ENCODE results near the gene QRFP.

QRFP gene

DNA sequence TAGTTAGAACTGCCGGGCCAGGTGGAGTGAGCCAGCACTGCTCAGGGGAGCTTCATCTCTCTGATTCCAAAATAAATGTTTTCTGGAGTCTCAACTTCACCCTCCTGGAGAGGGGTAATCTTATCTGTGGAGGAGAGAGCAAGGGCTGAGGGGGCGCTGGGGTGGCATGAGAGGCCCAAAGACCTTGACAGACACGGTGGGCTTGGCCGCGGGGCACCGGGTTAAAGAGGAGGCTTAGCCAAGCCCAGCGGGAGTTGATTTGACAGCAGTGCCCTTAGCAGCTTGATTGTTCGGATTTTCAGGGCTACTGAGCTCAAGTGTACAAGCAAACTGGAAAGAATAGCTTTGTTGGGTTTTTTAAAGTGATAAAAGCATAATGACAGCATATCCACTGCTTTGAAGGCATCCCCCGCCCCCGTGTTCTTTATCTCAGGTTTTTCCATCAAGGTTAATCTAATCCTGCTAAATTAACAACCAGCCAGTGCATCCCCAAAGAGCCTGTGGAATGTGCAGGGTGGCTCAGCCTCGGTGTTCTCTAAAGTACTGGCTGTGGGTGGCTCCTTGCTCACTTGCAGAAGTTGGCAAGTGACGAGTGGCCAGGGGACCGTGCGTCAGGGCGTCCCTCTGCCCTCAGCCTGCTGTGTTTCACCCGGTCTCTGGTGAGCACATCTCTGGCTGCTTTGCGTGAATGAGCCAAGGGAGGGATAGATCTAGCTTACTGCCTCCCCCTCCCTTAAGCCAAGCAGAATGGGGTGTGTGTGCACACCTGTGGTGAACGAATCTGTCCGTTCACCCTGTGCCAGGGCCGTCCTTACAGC is 5.5 kb downstream of the QRFP start:
- DNase-seq: no peak

DNA sequence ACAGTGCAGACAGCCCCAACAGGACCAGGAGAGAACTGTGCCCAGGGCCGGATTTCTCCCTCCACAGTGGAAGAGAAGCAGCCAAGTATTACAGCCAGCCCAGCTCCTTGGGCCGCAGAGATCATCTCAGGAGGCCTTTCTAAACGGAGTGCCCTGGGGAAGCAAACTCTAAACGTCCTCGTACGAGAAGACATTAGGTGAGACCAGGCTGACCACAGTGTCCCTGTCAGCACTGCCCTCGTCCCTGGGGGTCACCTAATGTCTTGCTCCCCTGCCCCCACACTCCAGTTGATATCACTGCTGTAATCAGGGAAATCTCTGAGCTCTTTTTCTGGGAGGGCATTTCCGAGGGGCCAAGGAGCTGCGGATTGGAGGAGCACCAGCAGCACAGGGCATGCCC is 6.5 kb downstream of the QRFP start:
- DNase-seq: no peak

DNA sequence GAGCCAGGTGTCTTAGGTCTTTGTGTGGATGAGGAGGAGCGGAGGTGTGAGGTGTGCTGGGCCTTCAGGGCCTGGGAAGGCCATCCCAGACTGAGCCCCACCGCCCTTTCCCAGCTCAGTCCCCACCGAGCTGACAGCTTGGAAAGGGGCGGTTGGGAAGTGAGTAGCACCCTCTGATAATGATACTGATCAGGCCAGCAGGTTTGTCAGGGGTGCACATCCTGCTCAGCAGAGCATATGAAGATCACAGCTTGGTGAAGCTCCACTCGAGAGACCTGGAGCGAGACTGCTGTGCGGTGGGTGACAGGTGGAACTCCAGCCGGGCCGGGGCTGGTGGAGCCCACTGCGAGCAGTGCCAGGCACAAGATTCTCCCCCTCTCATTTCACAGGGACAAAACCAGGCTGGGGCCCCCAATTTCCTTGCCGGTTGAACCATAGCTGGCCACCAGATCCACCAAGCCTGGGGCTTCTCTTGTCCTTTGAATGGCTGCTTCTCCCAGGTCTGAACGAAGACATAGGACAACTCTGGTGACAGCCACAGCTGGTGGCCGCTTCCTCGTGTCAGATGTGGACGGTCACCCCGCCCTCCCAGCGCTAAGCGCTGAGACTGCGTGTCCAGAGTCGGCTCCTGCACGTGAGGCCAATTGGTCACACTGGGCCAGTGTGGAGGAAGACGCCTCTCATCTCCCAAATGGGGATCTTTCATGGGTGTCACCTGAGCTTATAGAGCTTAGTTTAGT is 8.3 kb downstream of the QRFP start:
- DNase-seq: no peak

DNA sequence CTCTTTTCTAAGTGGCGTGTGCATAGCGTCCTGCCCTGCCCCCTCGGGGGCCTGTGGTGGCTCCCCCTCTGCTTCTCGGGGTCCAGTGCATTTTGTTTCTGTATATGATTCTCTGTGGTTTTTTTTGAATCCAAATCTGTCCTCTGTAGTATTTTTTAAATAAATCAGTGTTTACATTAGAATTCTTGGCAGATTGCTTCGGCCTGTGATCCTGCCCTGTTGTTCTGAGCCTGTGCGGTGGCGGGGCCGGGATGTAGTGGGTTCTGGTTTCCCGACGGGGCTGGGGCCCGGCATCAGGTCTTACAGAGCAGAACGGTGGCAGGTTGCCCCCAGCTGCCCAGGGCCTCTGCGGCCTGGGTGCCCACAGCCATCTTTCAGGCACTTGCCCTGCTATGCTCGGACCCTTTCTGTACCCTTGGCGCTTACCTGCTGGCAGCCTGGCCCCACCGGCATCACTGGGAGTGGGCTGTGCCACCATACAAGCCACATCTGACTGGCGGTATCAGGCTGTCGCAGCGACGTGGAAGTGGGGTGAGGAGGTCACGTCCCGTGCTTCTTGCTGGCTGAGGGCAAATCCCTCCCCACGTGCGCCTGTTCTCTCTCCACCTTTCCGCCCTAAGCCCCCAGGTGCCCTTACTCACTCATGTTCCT is 9.0 kb downstream of the QRFP start:
- DNase-seq: no peak

DNA sequence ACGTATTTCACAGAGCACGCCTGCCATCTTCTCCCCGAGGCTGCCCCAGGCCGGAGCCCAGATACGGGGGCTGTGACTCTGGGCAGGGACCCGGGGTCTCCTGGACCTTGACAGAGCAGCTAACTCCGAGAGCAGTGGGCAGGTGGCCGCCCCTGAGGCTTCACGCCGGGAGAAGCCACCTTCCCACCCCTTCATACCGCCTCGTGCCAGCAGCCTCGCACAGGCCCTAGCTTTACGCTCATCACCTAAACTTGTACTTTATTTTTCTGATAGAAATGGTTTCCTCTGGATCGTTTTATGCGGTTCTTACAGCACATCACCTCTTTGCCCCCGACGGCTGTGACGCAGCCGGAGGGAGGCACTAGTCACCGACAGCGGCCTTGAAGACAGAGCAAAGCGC is 9.6 kb downstream of the QRFP start:
- DNase-seq: no peak

DNA sequence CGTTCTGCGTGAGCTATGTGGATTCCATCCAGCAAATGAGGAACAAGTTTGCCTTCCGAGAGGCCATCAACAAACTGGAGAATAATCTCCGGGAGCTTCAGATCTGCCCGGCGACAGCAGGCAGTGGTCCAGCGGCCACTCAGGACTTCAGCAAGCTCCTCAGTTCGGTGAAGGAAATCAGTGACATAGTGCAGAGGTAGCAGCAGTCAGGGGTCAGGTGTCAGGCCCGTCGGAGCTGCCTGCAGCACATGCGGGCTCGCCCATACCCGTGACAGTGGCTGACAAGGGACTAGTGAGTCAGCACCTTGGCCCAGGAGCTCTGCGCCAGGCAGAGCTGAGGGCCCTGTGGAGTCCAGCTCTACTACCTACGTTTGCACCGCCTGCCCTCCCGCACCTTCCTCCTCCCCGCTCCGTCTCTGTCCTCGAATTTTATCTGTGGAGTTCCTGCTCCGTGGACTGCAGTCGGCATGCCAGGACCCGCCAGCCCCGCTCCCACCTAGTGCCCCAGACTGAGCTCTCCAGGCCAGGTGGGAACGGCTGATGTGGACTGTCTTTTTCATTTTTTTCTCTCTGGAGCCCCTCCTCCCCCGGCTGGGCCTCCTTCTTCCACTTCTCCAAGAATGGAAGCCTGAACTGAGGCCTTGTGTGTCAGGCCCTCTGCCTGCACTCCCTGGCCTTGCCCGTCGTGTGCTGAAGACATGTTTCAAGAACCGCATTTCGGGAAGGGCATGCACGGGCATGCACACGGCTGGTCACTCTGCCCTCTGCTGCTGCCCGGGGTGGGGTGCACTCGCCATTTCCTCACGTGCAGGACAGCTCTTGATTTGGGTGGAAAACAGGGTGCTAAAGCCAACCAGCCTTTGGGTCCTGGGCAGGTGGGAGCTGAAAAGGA is 10.9 kb downstream of the QRFP start:
- no peak for DNase-seq

DNA sequence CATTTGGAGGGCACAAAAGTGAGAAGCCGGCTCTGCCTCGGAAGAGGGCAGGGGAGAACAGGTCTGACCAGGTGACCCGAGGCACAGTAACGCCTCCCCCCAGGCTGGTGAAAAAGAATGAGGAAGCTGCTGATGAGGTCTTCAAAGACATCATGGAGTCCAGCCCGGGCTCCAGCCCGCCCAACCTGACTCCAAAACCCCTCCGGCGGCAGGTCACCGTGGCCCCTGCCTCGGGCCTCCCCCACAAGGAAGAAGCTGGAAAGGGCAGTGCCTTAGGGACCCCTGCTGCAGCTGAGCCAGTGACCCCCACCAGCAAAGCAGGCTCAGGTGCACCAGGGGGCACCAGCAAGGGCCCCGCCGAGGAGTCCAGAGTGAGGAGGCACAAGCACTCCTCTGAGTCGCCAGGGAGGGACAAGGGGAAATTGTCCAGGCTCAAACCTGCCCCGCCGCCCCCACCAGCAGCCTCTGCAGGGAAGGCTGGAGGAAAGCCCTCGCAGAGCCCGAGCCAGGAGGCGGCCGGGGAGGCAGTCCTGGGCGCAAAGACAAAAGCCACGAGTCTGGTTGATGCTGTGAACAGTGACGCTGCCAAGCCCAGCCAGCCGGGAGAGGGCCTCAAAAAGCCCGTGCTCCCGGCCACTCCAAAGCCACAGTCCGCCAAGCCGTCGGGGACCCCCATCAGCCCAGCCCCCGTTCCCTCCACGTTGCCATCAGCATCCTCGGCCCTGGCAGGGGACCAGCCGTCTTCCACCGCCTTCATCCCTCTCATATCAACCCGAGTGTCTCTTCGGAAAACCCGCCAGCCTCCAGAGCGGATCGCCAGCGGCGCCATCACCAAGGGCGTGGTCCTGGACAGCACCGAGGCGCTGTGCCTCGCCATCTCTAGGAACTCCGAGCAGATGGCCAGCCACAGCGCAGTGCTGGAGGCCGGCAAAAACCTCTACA is 11.8 kb downstream of the QRFP start:
- no peak for DNase-seq

GRCh38 chr9:130884111-130884531 is 12.5 kb downstream of the QRFP start:
- no peak for DNase-seq

- no peak for DNase-seq
Observed at GRCh38 chr9:130883479-130883878, 13.1 kb downstream of the QRFP start.

- DNase-seq: no peak
Observed at GRCh38 chr9:130882696-130883225, 13.9 kb downstream of the QRFP start.

DNA sequence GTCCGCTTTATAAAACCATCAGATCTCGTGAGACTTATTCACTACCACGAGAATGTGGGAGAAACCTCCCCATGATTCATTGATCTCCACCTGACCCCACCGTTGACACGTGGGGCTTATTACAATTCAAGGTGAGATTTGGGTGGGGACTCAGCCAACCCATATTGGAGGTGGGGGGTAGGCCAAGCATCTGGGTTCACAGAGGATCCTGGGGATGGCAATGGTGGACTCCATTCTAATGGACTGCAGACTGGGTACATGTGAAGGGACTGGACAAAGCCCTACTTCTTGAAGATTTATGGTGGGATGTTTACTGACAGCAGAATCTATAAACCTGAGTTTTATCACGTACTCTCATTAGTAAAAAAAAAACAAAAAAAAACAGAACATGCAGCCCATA is 15.1 kb downstream of the QRFP start:
- DNase-seq: no peak

GRCh38 chr9:130880599-130881220 is 15.9 kb downstream of the QRFP start:
- no peak for DNase-seq

- DNase-seq: no peak
Observed at GRCh38 chr9:130879863-130880411, 16.7 kb downstream of the QRFP start.

DNA sequence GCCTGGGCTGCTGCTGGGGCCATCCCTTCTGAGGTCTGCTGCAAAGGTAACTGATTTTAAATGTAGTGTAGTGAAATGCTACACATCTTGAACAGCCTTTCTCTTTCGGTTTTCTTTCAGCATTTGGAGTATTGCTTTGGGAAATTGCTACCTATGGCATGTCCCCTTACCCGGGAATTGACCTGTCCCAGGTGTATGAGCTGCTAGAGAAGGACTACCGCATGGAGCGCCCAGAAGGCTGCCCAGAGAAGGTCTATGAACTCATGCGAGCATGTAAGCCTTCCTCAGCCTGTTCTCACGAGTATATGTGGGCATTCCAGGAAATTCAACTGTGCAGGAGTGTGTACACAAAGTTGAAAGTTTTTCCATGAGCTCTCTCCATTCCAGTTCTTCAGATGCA is 18.3 kb downstream of the QRFP start:
- no peak for DNase-seq

GRCh38 chr9:130877300-130877699 is 19.3 kb downstream of the QRFP start:
- DNase-seq: no peak

DNA sequence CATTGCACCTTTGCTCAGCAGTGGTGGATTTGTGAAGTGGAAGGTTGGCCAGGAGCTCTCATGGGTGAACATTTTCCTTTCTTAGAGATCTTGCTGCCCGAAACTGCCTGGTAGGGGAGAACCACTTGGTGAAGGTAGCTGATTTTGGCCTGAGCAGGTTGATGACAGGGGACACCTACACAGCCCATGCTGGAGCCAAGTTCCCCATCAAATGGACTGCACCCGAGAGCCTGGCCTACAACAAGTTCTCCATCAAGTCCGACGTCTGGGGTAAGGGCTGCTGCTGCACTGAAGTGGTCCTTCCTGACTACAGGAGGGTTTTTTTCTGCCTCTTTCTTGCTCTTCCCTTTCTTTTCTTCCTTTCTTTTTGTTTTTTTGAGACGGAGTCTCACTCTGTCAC is 21.8 kb downstream of the QRFP start:
- DNase-seq: no peak

GRCh38 chr9:130873966-130874365 is 22.6 kb downstream of the QRFP start:
- no peak for DNase-seq

- DNase-seq: no peak
Observed at GRCh38 chr9:130872912-130873503, 23.6 kb downstream of the QRFP start.

DNA sequence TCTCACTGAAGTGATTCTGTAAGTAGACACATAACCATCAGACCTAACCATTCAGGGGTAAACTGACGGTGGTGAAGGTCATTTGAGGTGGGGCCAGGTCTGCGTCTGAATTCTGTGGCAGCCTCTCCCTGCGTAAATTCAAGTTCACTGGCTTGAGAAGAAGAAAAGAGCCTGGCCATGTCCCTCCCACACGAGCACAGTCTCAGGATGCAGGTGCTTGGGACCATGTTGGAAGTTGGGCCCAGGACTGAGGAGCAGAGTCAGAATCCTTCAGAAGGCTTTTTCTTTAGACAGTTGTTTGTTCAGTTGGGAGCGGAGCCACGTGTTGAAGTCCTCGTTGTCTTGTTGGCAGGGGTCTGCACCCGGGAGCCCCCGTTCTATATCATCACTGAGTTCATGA is 24.1 kb downstream of the QRFP start:
- DNase-seq: no peak

GRCh38 chr9:130872093-130872492 is 24.5 kb downstream of the QRFP start:
- no peak for DNase-seq
